GM18873 (cell line): ENCODE data around the gene RETREG2.

ENCODE experiments used
- ATAC-seq: cut with Tn5 transposase; IDR thresholded peaks from one replicate; pipeline ENCODE4 v1.9.1; 2021; ENCODE audit warnings: mild to moderate bottlenecking, moderate library complexity, moderate number of reproducible peaks; ENCODE audit not compliant: unreplicated experiment, low FRiP score

The RETREG2 gene, protein sequence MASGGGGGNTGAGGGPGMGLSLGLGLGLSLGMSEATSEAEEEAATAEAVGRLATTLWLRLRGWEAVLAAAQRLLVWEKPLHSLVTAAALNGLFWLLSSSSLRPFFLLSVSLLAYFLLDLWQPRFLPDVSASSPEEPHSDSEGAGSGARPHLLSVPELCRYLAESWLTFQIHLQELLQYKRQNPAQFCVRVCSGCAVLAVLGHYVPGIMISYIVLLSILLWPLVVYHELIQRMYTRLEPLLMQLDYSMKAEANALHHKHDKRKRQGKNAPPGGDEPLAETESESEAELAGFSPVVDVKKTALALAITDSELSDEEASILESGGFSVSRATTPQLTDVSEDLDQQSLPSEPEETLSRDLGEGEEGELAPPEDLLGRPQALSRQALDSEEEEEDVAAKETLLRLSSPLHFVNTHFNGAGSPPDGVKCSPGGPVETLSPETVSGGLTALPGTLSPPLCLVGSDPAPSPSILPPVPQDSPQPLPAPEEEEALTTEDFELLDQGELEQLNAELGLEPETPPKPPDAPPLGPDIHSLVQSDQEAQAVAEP

DNA sequence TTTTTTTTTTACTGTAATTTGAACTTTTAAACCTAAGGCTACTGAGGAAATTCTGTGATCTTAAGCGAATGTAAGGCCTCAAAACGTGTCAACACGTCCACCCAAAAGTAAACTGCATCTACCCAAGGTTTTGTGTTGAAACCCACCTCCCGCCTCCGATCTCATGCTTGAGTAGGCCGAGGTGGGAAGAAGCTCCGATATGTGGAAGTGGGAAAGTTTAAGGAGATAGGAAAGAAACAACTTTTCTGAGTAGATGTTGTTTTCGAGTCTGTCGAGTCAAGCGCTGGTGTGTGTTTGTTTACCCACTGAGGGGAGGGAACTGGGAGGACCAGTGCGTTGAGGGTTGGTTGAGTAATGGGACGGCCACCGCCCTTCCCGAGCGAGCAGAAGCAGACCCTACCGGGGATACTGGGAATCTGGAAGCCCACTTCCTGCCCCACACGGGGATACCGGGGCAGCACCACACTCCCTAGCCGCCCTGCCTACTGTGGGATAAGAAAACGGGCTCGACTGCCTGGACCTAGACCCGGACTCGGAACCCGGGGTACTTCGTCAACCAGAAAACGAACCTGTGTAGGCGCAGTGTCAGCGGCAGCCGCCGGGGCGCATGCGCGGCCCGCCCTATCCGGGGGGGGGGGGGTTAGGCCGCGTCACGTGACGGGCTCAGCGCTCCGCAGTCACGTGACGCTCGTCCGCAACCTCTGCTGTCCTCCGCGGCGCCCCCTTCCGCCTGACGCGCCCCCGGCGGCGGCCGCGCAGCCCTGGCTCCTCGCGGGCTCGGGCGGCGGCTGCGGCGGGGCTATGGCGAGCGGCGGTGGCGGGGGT lies at the start of gene RETREG2:
Gene RETREG2, plus strand, starts transcription at position 724 of the 825 bp plus-strand sequence. Its CDS starts 78 bp downstream, at position 802.
- peak; percentile 28 for ATAC-seq

DNA sequence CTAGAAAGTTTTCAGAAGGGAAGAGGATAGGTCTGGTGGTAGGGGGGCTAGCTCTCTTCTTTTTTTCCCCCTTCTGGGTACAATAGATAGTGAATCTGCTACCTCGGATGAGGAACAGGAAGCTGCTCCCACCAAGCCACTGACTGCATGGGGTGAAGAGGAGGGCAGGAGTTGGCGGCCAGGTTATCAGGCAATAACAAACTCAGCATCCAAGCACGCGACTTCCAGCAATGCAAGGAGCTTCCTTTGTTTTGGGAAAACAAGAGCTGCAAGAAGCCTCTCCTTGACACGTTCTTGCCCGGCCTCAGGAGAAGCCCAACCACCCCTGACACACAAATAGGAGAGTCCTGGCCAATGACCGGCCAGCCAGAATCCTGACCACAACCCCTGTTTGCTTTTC lies 49.7 kb upstream of the RETREG2 start:
- ATAC-seq: no peak

GRCh38 chr2:219129589-219129988 lies 48.5 kb upstream of the RETREG2 start:
- no peak for ATAC-seq

DNA sequence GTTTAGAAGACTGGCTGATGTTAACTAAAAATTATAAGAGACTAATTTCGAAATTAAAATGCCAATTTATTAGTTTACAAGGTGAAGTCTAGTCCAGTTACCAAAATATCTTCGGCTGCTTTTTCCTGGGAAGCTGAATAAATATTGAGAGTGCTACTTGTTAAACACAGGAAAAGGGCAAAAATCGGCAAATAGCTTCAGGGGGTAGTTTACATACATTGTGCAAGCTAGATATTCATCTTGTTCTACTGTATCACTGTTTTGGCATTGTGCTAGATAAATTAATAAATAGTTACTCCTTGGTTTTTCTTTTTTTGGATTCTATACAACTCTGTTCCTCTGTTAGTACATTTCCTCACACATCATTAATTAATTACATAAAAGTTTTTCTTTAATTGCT lies 46.7 kb upstream of the RETREG2 start:
- ATAC-seq: no peak

GRCh38 chr2:219131744-219132143 lies 46.3 kb upstream of the RETREG2 start:
- no peak for ATAC-seq

- ATAC-seq: no peak
These were observed 44.1 kb upstream of the RETREG2 start for GRCh38 chr2:219133976-219134375.

- no peak for ATAC-seq
These were observed 37.4 kb upstream of the RETREG2 start for GRCh38 chr2:219140722-219141121.

- no peak for ATAC-seq
These were observed 35.7 kb upstream of the RETREG2 start for GRCh38 chr2:219142329-219142728.

GRCh38 chr2:219149667-219150066 lies 28.4 kb upstream of the RETREG2 start:
- no peak for ATAC-seq

DNA sequence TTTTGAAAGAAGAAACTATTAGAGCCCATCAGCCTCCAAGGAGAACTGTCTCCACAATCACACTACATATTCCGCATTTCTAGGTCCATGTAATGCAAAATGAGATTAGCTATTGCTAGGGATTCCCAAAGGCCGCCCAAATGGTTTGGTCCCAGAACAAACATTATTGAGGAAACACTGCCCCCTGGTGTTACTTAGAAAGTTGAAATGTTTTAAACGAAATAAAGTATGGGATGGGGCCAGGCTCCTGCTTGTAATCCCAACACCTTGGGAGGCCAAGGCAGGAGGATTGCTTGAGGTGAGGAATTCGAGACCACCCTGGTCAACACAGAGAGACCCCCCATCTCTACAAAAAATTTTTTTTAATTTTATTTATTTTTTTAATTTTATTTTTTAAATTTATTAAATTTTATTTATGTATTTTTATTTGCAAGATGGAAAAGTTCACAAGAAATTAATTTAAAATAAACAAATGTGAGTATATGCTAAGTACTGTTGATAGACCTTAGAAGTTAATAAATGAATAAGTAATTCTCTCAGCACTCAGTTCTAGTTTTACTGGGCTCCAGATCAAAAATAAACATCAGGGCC lies 22.9 kb upstream of the RETREG2 start:
- ATAC-seq: no peak

DNA sequence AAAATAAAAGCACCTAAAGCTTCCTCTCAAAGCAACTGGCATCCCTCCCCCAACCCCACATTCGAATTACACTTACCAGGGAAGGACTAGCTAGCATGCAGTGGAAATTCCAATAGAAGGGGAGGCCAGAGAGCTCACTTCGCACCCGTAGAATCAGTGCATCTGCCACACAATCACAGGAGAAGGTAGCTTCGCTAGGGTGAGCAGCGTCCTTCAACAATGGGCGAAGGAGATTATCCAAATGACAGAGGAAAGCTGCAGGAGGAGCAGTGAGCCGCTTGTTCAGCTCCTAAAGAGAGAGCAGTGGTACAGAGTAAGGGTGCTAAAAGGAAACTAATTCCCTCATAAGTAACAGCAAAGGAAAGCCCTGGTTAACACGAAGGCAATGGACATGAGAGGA lies 20.7 kb upstream of the RETREG2 start:
- no peak for ATAC-seq

- ATAC-seq: no peak
These were observed 20.1 kb upstream of the RETREG2 start for GRCh38 chr2:219158025-219158424.

DNA sequence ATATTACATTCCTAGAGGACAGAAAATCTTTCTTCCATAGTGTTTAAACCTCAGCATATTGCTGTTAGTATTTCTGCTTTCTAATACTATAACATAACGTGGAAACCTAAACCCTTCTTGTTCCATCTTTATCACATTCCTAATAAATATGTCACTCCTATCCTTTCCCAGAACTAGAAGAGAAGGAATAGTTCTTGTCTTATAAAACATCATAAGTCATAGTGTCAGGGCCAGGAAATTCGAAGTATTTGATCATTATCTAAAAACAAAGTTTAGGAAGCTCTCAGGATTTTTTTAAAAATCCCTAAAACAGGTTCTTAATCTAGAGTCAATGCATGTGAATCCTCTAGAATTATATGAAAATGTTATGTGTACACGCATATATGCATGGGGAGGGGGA lies 19.5 kb upstream of the RETREG2 start:
- ATAC-seq: no peak

DNA sequence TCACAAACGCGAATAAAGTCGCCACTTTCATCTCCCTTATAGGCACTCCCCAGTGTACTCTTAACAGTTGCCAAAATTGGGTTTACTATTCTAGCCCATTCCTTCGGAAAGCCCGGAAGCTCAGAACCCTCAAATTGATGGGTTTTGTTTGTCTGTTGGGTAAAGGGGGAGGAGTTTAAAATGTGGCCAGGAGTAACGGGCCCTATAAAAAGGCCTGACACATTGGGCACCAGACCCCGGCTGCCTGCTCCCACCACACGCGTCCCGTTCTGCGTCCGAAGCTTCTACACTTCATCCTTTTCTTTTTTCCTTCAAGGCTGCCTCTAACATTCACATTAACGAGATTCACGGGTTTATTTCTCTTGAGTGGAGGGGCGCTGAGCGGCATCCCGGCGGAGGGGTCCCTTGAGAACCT lies 18.3 kb upstream of the RETREG2 start:
- no peak for ATAC-seq

DNA sequence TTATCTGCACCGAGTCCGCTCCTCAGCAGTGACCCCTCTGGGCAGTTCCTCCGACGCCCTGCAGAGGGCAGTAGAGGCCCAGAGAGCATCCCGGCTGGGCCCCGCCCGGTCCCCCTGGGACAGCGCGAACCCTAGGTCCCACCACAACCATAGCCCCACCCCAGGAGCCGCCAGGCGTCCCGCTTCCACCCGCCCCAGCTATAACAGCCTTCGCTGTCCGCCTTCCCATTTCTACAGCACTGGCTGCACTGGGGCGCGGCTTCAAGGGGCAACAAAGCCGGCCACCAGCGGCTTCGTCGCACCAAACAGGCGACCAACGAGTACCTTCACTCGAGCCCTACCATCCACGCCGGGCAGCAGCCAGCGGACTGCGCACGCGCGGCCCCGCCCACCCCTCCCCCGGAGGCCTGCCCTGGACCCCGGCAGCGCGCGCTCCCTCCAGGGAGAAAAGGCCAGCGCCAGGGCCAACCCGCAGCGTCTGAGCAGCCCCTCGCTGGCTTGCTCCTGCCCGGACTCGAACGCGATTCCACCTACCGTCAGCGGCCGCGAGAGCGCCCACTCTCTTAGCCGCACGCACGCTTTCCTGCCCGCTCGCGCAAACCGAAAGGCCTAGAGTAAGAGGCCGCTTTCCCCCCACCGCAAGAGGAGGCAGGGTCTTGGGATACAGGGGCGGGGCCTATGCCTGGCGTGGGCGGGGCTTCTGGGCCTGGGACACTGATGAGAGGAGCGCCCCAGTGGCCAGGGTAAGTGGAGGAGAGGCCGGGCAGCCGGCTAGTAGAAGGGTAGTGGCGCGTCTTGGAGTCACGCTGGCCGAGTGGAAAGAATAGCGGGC lies 17.7 kb upstream of the RETREG2 start, which contains the start of gene NHEJ1:
Gene NHEJ1, minus strand, starts transcription at position 630 of the 832 bp plus-strand sequence. CDS start 2,453 bp downstream, outside the sequence.
- ATAC-seq: peak; percentile 77

GRCh38 chr2:219161097-219161496 lies 17.0 kb upstream of the RETREG2 start:
- no peak for ATAC-seq

- no peak for ATAC-seq
These were observed 14.9 kb upstream of the RETREG2 start for GRCh38 chr2:219163156-219163555.

DNA sequence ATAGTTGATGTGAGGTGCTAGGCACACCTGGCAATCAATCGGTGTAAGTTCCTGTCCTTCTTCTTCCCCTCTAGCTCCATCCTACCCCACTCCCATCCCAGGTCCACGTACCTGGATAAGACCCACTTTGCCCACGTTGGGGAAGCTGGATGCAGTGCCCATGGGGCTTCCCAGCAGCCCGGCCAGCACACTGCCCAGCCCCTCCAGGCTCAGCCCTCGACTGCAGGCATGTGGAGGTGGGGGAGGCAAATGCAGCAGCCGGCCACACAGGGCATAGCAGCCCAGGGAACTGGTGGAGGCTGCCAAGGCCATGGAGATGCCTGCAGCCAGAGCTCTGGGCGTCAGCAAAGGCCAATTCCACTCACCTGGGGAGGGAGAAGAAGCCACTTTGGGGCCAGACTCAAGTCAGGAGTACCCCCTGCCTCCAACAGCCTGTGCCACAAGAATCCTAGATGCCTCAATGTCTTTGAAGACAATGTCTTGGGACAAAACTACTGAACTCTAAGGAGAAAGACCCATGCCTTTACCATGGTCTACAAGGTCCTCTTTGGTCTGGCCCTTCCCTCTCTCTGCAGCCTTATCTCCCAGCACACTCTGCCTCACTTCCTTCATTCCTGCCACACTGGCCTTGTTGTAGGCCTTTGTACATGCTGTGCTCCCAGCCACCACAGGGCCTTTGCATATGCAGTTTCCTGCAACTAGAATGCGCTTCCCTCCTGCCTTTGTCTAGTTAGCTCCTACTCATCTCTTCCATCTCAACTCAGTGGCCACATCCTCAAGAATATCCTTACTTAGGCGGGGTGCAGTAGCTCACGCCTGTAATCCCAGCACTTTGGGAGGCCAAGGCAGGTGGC lies 12.8 kb upstream of the RETREG2 start:
- no peak for ATAC-seq

DNA sequence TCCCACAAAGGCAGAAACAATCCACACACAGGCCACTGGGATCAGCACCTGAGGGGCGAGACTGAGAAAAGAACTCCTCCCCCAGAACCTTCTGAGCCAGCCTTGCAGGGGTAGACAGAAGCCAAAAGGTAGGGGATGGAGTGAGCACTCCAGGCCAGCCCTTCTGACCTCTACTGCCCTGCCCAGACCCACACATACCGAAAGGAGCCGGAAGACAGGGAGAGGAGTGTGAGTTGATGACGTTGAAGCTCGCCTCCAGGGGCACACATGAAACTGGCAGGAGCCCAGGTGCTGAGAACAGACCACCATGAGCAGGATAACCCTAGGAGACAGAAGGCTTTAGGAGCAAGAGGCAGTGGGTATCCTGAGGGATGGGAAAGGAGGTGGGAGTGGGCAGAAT lies 10.1 kb upstream of the RETREG2 start:
- ATAC-seq: no peak
